Activated T-cell treated with anti-CD3 and anti-CD28 coated beads for 4 hours (primary cell): ENCODE measurements around the gene USP10.

Source experiments
- DNase-seq: peaks from one replicate; pipeline ENCODE4 v3.0.0-alpha.2; 2020

USP10 gene

GRCh38 chr16:84811529-84811928, 111.7 kb downstream of the USP10 start:
- DNase-seq: no peak

DNA sequence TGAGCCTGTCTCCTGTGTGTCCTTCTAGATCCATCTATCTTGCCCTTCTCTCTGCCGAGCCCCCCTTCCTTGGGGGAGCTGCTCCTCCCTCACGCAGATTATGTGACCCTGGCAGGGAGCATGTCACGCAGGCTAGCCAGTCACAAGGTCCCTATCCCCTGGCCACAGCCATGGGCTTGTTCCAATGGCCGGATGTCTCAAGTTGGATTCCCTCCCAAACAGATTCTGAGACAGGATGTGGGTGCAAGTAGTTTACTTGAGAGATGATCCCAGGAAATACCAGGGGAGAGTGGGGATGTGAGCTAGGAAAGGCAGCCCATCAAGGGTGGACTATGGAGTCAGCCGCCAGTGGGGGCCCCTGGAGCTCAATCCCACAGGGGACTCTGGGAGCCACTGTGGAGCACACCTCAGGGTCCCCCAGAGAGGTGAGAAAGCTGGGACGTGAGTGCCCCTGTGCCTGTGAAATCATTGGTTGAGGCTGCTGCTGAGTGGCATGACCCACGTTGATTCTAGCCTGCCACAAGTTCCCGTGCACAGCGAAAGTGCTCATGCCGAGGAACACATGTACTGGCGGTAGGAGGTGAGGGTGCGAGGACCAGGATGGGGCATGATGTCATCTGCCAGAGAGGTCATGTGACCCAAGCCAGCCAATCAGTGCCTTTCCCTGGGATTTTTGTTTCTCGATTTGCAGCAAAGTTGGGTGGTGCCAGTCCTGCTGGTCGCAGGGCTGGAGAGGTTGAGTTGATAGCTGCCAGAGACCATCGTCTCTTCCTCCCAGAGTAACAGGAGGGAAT, 113.5 kb downstream of the USP10 start:
- DNase-seq: no peak

GRCh38 chr16:84815462-84815861, 115.7 kb downstream of the USP10 start:
- DNase-seq: no peak

DNA sequence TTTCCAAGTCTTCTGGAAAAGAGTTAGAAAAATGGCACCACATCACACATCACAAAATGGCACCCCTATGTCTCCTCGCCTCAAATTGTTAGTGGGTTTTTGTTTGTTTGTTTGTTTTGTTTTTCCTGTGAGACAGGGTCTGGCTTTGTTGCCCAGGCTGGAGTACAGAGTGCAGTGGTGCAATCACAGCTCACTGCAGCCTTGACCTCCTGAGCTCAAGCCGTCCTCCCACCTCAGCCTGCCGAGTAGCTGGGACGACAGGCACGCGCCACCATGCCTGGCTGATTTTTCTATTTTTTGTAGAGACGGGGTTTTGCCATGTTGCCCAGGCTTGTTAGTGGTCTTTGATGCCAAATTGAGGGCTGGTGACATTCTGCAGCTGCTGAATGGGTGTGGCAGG, 116.2 kb downstream of the USP10 start:
- DNase-seq: no peak

- DNase-seq: no peak
Measured at GRCh38 chr16:84816485-84816884, 116.7 kb downstream of the USP10 start.

- no peak for DNase-seq
Measured at GRCh38 chr16:84817206-84817605, 117.4 kb downstream of the USP10 start.

DNA sequence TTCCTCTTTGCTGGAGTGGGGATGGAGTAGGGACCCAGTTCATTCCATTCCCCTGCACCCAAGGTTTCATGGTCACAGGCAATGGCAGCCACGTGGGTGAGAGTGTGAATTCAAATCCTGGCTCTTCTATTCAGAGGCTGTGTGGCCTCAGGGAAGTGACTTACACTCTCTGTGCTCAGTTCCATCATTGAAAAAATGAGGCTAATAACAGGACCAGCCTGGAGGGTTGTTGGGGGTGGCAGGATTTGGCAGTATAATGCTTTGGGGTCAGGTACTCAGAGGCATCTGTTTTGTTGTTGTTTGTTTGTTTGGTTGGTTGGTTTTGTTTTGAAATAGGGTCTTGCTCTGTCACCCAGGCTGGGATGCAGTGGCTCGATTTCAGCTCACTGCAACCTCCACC, 117.8 kb downstream of the USP10 start:
- no peak for DNase-seq

- DNase-seq: no peak
Measured at GRCh38 chr16:84818133-84818532, 118.3 kb downstream of the USP10 start.

- DNase-seq: no peak
Measured at GRCh38 chr16:84818989-84819643, 119.3 kb downstream of the USP10 start.

DNA sequence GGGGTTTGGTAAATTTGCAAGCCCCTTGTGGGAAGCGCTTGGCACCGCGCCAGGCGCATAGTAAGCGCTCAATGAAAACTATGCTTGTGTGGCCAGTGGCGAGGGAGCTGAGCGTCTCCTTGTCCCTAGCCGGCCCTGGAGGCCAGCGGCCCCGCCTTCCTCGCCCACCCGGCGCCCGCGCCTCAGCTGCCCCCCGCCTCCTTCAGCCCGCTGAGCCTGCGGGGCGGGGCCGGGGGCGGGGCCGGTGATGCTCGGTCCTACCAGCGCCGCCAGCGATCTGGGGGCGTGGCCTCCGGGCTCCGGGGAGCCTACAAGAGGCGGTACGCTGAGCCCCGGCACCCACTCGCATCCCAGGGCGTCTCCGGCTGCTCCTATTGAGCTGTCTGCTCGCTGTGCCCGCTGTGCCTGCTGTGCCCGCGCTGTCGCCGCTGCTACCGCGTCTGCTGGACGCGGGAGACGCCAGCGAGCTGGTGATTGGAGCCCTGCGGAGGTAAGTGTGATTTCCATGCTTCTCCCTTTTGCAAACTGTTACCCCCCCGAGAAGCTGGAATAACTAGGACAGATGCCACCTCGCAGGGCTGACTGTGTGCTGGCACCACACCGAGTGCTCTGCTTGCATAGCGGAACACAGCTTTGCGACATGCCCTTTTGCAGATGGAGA, 120.0 kb downstream of the USP10 start, which contains the start of gene CRISPLD2:
TSS of gene CRISPLD2 (plus strand) at position 342 of the 661 bp plus-strand sequence. CDS start 18,511 bp downstream, outside the sequence.
- DNase-seq: peak; percentile 75

DNA sequence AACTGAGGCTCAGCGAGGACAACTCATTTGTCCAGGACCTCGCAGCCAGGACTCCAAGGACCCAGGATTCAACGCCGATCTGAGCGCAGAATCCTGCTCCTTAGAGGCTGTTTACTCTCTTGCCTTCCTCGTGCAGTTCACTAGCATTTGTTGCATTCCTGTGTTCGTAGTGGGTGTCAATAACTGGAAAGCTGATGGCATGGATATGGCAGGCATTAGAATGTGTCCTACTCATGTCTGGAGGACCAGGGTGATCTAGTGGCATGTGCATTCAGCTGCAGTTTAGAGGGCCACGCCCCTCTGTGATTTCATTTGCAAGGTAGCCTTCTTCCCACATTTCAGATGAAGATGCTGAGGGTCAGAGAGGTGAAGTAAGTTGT, 120.5 kb downstream of the USP10 start:
- DNase-seq: no peak

GRCh38 chr16:84820771-84821170, 121.0 kb downstream of the USP10 start:
- DNase-seq: no peak

DNA sequence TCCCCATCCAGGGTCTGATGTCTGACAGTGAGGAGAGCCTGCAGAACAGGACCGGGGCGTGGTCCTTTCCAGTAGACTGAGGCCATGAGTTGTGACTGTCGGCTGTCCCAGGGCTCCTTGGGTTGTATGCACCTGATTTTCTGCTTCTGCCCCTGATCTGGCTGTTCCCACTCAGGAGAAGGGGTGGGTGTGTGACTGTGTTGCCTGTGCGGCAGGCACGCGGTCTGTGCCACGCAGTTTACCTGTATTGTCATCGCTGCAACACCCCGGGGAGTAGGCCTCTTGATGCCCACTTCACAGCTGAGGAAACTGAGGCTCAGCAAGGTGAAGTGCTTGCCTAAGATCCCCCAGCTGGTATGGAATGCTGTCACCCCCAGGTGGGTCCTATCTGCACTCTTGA, 121.4 kb downstream of the USP10 start:
- DNase-seq: no peak

DNA sequence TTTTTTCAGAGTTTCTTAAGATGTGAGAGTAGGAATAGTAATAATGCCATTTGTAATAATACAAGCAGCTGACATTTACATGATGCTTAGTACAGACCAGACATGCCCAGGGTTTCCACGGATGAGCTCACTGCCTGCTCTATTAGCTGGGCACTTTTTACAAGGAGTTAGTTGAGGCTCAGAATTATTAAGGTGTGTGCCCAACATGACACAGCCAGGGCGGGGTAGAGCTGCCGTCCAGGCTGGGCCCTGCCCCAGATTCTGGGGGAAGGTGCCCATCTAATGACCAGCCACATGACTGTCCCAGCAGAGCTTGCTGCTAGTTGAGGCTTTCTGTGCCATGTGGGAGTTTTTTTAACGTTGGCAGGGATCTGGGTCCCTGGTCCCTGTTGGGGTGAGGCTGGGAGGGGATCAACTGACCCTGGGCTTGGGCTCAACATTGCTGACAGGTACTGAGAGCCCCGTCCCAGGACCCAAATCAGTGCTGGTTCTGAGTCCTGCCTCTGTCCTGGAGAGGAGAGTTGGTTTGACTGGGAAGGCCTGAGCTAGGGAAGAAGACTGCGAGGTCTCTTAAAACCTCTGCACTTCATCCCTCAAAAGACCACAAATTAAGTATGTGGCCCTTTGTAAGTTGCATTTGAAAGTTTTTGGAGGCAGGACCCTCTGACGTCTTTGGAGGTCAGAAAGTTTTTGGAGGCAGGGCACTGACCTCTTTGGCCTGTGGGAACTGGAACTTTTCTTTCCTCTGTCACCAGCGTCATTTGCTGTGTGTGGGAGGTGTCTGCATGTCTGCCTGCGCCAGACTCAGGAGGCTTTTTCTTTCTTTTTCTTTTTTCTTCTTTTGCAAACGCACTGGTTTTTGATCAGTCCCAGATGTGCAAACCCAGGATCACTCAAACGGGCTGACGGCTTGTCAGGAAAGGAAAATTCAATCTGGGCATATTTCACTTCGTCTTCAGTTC, 122.2 kb downstream of the USP10 start:
- DNase-seq: no peak

- no peak for DNase-seq
Measured at GRCh38 chr16:84822990-84823389, 123.2 kb downstream of the USP10 start.

GRCh38 chr16:84823484-84823883, 123.7 kb downstream of the USP10 start:
- DNase-seq: no peak

DNA sequence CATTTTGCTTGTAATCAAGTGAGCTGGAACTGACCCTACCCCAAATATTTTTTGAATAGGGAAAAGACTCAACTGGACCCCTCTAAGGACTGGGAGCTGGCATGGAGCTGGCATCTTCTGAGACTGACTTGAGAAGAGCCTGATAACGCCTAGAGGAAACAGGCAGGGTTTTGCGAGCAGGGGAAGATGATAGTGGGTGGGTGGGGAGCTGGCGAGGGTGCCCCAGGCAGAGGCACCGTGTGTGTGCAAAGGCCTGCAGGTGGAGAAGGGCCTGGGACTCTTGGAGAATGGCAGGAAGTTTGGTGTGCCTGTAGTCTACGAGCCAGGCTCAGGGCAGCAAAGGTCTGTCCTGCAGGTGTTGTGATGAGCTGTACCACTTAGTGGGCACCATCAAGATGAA, 124.1 kb downstream of the USP10 start:
- DNase-seq: no peak

DNA sequence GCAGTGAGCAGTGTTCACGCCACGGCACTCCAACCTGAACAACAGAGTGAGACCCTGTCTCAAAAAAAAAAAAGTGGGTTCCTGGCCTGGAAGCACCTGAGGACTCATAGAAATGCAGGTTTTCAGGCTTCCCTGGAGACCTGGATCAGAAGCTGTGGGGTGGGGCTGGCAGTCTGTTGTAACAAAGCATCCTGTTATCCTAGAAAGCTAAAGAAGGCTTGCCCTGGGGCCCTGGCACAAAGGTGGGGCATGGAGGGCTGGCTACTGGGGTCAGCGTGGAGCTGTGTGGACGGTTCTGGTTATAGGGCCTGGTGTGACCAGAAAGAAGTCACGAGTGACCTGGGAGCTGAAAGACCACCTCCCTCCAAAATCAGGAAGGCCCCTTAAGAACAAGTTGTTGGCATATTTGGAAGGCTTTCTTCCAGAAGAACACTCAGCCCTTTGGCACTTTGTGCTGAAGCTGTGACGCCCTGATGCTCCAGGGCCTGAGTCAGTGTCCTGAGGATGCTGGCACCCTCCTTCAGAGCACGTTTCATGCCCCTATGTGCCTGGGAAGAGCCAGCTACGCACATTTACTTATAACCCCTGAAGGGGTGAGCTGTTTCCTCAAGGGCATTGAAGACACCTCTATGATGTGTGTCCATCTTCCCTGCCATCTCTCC, 126.2 kb downstream of the USP10 start:
- no peak for DNase-seq

GRCh38 chr16:84826558-84826941, 126.8 kb downstream of the USP10 start:
- DNase-seq: no peak

- no peak for DNase-seq
Measured at GRCh38 chr16:84827131-84827574, 127.4 kb downstream of the USP10 start.

- no peak for DNase-seq
Measured at GRCh38 chr16:84827897-84828296, 128.1 kb downstream of the USP10 start.

DNA sequence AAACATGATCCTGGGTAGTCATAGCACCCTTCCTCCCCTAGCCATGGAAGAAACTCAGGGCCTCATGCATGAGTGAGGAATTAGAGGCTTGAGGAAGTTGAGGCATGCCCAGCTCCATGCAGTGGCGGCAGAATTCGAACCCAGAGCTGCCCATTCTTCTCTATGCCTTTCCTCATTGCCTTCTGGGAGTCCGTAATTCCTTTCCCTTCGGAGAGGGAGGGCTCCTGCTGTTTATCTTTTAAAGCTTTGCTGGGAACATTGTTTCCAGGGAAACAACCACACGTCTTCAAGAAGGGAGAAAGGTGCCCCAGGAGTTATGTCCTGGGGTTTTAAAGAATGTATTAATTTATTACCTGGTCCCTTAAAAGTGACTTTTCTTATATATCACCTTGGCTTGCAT, 128.5 kb downstream of the USP10 start:
- DNase-seq: no peak
